ENCODE measurements around the gene MAPK12. TPM values are rescaled to one million over a fixed set of nuclear protein-coding genes. Genes with fewer than 3 reads are reported as not detected.

MAPK12 gene
- total and polyA plus RNA-seq, 4 donors = 1.6 to 22.9 (median 14.1) TPM

GRCh38 chr22:50220603-50221409 is 40.7 kb downstream of the MAPK12 start:
- Histone ChIP-seq H3K4me3 (ENCODE audit: low read length in 2 of 2) (no peak overlapping the region), H3K36me3 (ENCODE audit: control insufficient read depth in 1 of 2, insufficient read depth in 2 of 2, low read length in 1 of 2) (peaks cover 0 to 12% of the 10 kb centered on the region in 2 donors), H3K4me1 (ENCODE audit: control insufficient read depth in 1 of 2, insufficient read depth in 2 of 2, low read length in 2 of 2) (no peaks in the 10 kb centered on the region), H3K27me3 (ENCODE audit: control insufficient read depth in 1 of 2, insufficient read depth in 2 of 2, low read length in 1 of 2) (no peaks in the 10 kb centered on the region), H3K27ac (ENCODE audit: low read depth in 1 of 2, low read length in 2 of 2) (no peak overlapping the region), H3K9me3 (ENCODE audit: control insufficient read depth, low read length) (no peaks in the 10 kb centered on the region)
- 94% methylated on average over 45 of the region's 45 CpGs for WGBS, 2 donors
- ATAC-seq (ENCODE audit: low FRiP score) = no peak
- intact Hi-C loops (cut with DNase I) = no loop called here
- peak in 1 of 2 donors; percentile 44 for DNase-seq

DNA sequence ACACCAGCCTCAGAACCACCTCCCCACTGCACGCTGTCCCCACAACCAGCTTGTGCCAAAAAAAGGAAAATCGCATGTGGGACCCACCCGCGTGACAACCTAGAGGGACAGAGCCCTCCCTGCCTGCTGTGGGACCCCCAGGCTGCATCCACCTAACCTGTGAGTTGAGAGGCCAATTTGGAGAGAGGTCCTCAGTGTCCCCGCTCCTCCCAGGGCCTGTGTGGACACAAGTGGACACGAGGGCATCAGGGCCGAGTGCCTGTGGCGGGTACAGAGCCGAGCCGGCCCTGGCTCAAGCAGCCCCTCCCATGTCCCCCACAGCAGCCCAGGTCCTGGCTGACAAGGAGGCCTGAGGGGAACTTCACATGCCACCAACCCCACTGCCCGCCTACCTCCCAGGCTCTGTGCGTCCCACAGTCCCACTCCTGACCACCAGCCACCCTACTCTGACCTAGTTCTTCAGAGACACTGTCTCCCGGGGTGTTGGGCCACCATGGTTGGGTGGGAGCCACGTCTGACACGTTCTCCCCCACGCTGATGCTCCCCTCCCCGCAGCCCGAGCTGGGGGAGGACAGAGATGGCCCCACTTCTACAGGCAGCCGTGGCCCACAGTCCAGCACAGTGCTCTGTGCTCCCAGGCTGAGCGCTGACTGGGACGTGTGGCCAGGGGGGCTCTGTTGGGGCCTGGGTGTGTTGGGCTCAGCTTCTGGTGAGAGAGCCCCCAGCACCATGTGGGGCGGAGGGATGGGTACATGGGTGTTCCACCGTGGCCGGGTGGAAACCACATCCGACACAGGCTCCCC is 41.5 kb downstream of the MAPK12 start:
- no peak for ATAC-seq (ENCODE audit: low FRiP score)
- Histone ChIP-seq H3K36me3 (ENCODE audit: control insufficient read depth in 1 of 2, insufficient read depth in 2 of 2, low read length in 1 of 2) (peaks cover 0 to 12% of the 10 kb centered on the region in 2 donors), H3K27ac (ENCODE audit: low read depth in 1 of 2, low read length in 2 of 2) (no peak overlapping the region)

DNA sequence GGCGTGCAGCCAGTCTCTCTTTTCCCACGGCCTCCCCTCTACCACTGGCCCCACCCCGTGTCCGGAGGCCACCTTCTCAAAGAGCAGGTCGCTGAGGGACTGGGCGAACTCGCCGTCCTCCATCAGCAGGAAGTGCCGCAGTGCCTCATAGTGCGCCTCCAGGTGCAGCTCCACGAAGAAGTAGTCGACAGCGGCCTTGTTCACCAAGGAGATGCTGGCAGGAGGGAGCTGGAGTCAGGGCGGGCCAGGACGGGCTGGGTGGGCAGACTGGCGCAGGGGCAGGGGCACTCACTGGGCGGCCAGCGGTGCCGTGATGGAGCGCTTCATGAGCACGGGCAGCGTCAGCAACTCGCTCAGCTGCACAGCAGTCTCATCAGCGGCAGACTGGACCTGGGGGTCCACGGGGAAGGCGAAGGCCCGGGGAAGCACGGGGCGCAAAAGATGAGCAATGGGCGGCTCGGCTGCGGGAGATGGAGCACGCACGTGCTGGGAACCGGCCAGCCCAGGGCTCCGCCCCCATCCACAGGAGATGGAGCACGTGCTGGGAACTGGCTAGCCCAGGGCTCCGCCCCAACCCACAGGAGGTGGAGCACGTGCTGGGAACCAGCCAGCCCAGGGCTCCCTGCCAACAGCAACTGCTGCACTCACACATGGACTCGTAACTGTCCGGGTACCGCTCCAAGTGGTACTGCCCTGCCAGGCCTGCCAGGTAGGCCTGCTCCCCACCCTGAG is 42.3 kb downstream of the MAPK12 start:
- ATAC-seq (ENCODE audit: low FRiP score) (peak; percentile 48), DNase-seq (peak in 1 of 2 donors; percentile 63)
- 78 to 79% methylated on average over 42 of the region's 42 CpGs for WGBS, 2 donors
- H3K27ac ChIP-seq (ENCODE audit: low read depth in 1 of 2, low read length in 2 of 2) = no peak overlapping the region
- H3K4me1 ChIP-seq (ENCODE audit: control insufficient read depth in 1 of 2, insufficient read depth in 2 of 2, low read length in 2 of 2) = no peaks in the 10 kb centered on the region
- no peak overlapping the region for H3K4me3 ChIP-seq (ENCODE audit: low read length in 2 of 2)
- no peaks in the 10 kb centered on the region for H3K9me3 ChIP-seq (ENCODE audit: control insufficient read depth, low read length)
- peaks cover 0 to 12% of the 10 kb centered on the region in 2 donors for H3K36me3 ChIP-seq (ENCODE audit: control insufficient read depth in 1 of 2, insufficient read depth in 2 of 2, low read length in 1 of 2)
- intact Hi-C loops (cut with DNase I) = no loop called here
- no peaks in the 10 kb centered on the region for H3K27me3 ChIP-seq (ENCODE audit: control insufficient read depth in 1 of 2, insufficient read depth in 2 of 2, low read length in 1 of 2)

More for the DNA sequence above, 41.5 kb downstream of the MAPK12 start:
- Histone ChIP-seq H3K9me3 (ENCODE audit: control insufficient read depth, low read length) (no peaks in the 10 kb centered on the region), H3K4me3 (ENCODE audit: low read length in 2 of 2) (no peak overlapping the region), H3K4me1 (ENCODE audit: control insufficient read depth in 1 of 2, insufficient read depth in 2 of 2, low read length in 2 of 2) (no peaks in the 10 kb centered on the region), H3K27me3 (ENCODE audit: control insufficient read depth in 1 of 2, insufficient read depth in 2 of 2, low read length in 1 of 2) (no peaks in the 10 kb centered on the region)
- intact Hi-C loops (cut with DNase I) = no loop called here
- DNase-seq = peak in 1 of 2 donors; percentile 32
- 82 to 87% methylated on average over 25 of the region's 25 CpGs for WGBS, 2 donors

DNA sequence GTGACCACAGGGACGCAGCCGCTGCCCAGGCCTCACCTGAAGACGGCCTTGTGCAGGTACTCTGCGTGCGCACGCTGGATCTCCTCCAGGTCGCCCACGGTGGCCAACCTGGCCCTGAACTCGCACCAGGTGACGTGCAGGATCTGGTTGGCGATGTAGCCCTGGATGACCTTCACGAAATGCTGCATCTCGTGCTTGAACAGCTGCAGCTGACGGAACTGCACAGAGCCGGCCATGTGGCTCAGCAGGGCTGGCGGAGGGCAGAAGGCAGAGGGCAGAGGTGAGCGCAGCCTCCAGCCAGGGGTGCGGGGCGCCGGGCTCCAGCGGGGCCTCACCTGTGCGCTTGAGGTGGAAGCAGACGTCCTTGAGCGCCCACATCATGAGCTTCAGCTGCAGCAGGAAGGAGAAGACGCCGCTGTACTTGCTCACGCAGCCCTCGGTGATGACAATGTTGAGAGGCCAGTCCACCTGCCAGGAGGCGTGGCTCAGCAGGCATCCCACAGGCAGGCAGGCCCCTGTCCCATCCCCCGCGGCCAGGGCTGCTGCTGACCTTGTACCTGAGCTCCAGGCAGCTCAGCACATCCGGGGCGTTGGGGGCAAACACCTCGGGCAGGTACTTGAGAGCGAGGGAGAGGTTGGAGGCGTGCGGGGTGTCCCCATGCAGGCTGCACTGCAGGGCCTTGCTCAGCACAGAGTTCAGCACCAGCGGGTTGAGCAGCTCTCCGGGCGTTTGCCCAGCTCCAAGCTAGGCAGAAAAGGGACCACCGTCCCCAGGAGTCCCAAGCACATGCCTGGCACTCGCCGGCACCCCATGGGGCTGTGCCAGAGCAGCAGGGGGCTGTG is 43.1 kb downstream of the MAPK12 start:
- no peaks in the 10 kb centered on the region for H3K9me3 ChIP-seq (ENCODE audit: control insufficient read depth, low read length)
- no peaks in the 10 kb centered on the region for H3K4me1 ChIP-seq (ENCODE audit: control insufficient read depth in 1 of 2, insufficient read depth in 2 of 2, low read length in 2 of 2)
- H3K4me3 ChIP-seq (ENCODE audit: low read length in 2 of 2) = no peak overlapping the region
- intact Hi-C loops (cut with DNase I) = no loop called here
- peaks cover 0 to 12% of the 10 kb centered on the region in 2 donors for H3K36me3 ChIP-seq (ENCODE audit: control insufficient read depth in 1 of 2, insufficient read depth in 2 of 2, low read length in 1 of 2)
- ATAC-seq (ENCODE audit: low FRiP score) = no peak
- peak in 1 of 2 donors; percentile 47 for DNase-seq
- no peak overlapping the region for H3K27ac ChIP-seq (ENCODE audit: low read depth in 1 of 2, low read length in 2 of 2)
- H3K27me3 ChIP-seq (ENCODE audit: control insufficient read depth in 1 of 2, insufficient read depth in 2 of 2, low read length in 1 of 2) = no peaks in the 10 kb centered on the region
- WGBS, 2 donors = 85 to 87% methylated on average over 43 of the region's 43 CpGs

- WGBS, 2 donors = 81 to 87% methylated on average over 20 to 21 of the region's 21 CpGs
- Histone ChIP-seq H3K27me3 (ENCODE audit: control insufficient read depth in 1 of 2, insufficient read depth in 2 of 2, low read length in 1 of 2) (no peaks in the 10 kb centered on the region), H3K36me3 (ENCODE audit: control insufficient read depth in 1 of 2, insufficient read depth in 2 of 2, low read length in 1 of 2) (peaks cover 0 to 12% of the 10 kb centered on the region in 2 donors), H3K4me1 (ENCODE audit: control insufficient read depth in 1 of 2, insufficient read depth in 2 of 2, low read length in 2 of 2) (no peaks in the 10 kb centered on the region), H3K4me3 (ENCODE audit: low read length in 2 of 2) (no peak overlapping the region), H3K9me3 (ENCODE audit: control insufficient read depth, low read length) (no peaks in the 10 kb centered on the region), H3K27ac (ENCODE audit: low read depth in 1 of 2, low read length in 2 of 2) (no peak overlapping the region)
- intact Hi-C loops (cut with DNase I) = no loop called here
- DNase-seq (peak in 1 of 2 donors; percentile 40), ATAC-seq (ENCODE audit: low FRiP score) (no peak)
These were observed 43.8 kb downstream of the MAPK12 start for GRCh38 chr22:50217543-50218152.

DNA sequence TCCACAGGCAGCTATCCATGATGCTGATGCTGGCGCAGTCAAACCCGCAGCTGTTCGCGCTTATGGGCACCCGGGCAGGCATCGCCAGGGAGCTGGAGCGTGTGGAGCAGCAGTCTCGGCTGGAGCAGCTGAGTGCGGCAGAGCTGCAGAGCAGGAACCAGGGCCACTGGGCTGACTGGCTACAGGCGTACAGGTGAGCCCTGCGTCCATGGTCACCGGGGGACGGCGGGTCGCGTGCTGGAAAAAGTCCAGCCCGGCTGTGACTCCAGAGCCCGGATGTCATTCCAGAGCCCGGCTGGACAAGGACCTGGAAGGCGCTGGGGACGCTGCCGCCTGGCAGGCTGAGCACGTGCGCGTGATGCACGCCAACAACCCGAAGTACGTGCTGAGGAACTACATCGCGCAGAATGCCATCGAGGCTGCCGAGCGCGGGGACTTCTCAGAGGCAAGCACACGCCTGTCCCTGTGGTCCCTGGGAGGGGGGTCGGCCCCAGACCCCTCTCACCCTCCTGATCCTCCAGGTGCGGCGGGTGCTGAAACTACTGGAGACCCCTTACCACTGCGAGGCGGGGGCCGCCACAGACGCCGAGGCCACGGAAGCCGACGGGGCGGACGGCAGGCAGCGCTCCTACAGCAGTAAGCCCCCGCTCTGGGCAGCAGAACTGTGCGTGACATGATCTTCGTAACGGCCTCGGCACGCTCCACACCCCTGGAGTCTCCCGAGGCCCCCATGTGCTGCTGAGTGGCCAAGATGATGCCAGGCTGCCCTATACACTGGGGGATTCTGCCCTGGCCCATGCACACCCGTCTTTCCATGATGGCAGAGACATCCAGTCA is 44.6 kb downstream of the MAPK12 start:
- H3K27me3 ChIP-seq (ENCODE audit: control insufficient read depth in 1 of 2, insufficient read depth in 2 of 2, low read length in 1 of 2) = no peaks in the 10 kb centered on the region

GRCh38 chr22:50216055-50216683 is 45.3 kb downstream of the MAPK12 start:
- intact Hi-C loops (cut with DNase I) = no loop called here
- Histone ChIP-seq H3K27me3 (ENCODE audit: control insufficient read depth in 1 of 2, insufficient read depth in 2 of 2, low read length in 1 of 2) (no peaks in the 10 kb centered on the region), H3K36me3 (ENCODE audit: control insufficient read depth in 1 of 2, insufficient read depth in 2 of 2, low read length in 1 of 2) (peaks cover 0 to 16% of the 10 kb centered on the region in 2 donors), H3K27ac (ENCODE audit: low read depth in 1 of 2, low read length in 2 of 2) (no peak overlapping the region), H3K4me3 (ENCODE audit: low read length in 2 of 2) (no peak overlapping the region), H3K4me1 (ENCODE audit: control insufficient read depth in 1 of 2, insufficient read depth in 2 of 2, low read length in 2 of 2) (no peaks in the 10 kb centered on the region), H3K9me3 (ENCODE audit: control insufficient read depth, low read length) (no peaks in the 10 kb centered on the region)
- DNase-seq (peak in 1 of 2 donors; percentile 51), ATAC-seq (ENCODE audit: low FRiP score) (no peak)
- WGBS, 2 donors = 83 to 85% methylated on average over 15 of the region's 15 CpGs

More for the DNA sequence above, 44.6 kb downstream of the MAPK12 start:
- 94% methylated on average over 51 to 57 of the region's 57 CpGs for WGBS, 2 donors
- H3K27ac ChIP-seq (ENCODE audit: low read depth in 1 of 2, low read length in 2 of 2) = no peak overlapping the region
- intact Hi-C loops (cut with DNase I) = no loop called here
- DNase-seq (peak in 1 of 2 donors; percentile 33), ATAC-seq (ENCODE audit: low FRiP score) (no peak)
- H3K36me3 ChIP-seq (ENCODE audit: control insufficient read depth in 1 of 2, insufficient read depth in 2 of 2, low read length in 1 of 2) = peaks cover 0 to 16% of the 10 kb centered on the region in 2 donors
- H3K9me3 ChIP-seq (ENCODE audit: control insufficient read depth, low read length) = no peaks in the 10 kb centered on the region
- no peaks in the 10 kb centered on the region for H3K4me1 ChIP-seq (ENCODE audit: control insufficient read depth in 1 of 2, insufficient read depth in 2 of 2, low read length in 2 of 2)
- H3K4me3 ChIP-seq (ENCODE audit: low read length in 2 of 2) = no peak overlapping the region
